ENCODE results near the gene PIP5K1C.
A peak's percentile ranks its signal among the peaks of the same experiment; 100 is the strongest.

Gene PIP5K1C

DNA sequence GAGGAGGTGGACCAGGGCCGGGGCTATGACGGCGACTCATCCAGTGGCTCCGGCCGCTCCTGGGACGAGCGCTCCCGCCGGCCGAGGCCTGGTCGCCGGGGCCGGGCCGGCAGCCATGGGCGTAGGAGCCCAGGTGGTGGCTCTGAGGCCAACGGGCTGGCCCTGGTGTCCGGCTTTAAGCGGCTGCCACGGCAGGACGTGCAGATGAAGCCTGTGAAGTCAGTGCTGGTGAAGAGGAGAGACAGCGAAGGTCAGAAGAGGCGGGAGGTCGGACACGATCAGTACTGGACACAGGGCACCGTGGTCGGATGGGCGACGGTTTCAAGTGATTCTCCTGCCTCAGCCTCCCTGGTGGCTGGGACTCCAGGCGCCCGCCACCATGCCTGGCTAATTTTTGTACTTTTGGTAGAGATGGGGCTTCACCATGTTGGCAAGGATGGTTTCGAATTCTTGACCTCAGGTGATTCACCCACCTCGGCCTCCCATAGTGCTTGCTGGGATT lies 30.2 kb upstream of the PIP5K1C start:
- Mint-ChIP-seq H3K27me3 (no peaks in the 10 kb centered on the region), H3K4me1 (ENCODE audit: low read depth) (no peaks in the 10 kb centered on the region), H3K27ac (no peak overlapping the region), H3K4me3 (no peak overlapping the region), H3K36me3 (no peaks in the 10 kb centered on the region), H3K9me3 (ENCODE audit: low read depth) (no peaks in the 10 kb centered on the region)

DNA sequence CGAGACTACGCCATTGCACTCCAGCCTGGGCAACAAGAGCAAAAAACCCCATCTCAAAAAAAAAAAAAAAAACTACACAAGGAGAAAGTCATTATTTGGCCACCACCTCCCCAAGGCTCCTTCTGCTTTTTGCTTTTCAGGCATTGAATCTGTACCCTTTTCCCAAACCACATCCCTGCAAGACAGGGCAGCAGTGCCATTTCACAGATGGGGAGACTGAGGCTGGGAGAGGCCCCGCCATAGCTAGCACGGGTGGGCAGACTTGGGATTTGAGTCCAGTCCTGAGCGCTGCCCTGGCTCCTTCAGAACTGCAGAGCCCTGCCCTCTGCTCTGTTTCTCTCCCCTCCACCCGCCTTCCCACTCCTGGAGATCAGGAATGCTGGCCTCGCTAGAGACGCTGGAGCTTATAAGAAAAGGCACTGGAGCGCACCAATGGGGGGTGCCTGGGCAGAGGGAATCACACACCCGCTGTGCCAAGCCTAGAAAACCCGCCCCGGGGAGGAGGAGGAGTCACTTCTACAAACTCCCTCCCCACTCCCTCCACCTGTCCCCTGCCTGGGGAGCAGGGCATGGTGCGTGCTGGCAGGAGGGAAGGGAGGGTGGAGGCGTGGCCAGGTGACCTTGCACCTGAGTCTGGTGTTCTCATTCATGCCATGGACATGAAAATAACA lies 25.5 kb upstream of the PIP5K1C start:
- Mint-ChIP-seq H3K4me3 (no peak overlapping the region), H3K4me1 (ENCODE audit: low read depth) (peaks cover 8% of the 10 kb centered on the region), H3K36me3 (no peaks in the 10 kb centered on the region), H3K9me3 (ENCODE audit: low read depth) (no peaks in the 10 kb centered on the region), H3K27me3 (no peaks in the 10 kb centered on the region), H3K27ac (no peak overlapping the region)

DNA sequence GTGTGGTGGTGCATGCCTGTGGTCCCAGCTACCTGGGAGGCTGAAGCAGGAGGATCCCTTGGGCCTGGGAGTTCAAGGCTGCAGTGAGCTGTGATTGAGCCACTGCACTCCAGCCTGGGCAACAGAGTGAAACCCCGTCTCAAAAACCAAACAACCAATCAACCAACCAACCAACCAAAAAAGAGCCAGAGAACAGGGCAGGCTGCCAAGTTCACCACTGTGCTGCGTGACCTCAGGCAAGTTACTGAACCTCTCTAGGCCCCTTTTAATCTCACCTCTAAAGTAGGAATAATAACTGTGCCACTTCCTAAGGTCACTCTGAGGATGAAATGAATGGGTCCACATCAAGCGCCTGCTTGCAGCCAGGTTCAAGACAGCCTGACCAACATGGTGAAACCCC lies 24.9 kb upstream of the PIP5K1C start:
- H3K27me3 Mint-ChIP-seq, result no peaks in the 10 kb centered on the region
- no peak overlapping the region for H3K27ac Mint-ChIP-seq
- peaks cover 8% of the 10 kb centered on the region for H3K4me1 Mint-ChIP-seq (ENCODE audit: low read depth)
- H3K36me3 Mint-ChIP-seq, result no peaks in the 10 kb centered on the region
- no peak overlapping the region for H3K4me3 Mint-ChIP-seq
- no peaks in the 10 kb centered on the region for H3K9me3 Mint-ChIP-seq (ENCODE audit: low read depth)

DNA sequence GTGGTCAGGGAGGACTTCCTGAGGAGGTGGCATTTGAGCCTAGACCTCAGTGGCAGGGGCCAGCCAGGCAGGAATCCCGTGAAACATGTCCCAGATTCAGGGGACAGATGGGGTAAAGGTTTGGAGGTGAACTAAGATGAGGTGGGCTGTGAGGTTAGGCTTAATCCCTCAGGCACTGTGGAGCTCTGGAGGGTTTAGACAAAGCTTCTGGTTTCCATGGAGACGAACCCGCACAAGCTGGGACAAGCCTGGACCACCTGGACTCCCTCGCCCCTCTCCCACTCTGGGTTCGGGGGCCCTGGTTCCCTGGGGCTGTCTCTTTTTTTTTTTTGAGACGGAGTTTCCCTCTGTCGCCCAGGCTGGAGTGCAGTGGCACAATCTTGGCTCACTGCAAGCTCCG lies 23.6 kb upstream of the PIP5K1C start:
- H3K9me3 Mint-ChIP-seq (ENCODE audit: low read depth), result no peaks in the 10 kb centered on the region
- H3K27me3 Mint-ChIP-seq, result no peaks in the 10 kb centered on the region
- H3K27ac Mint-ChIP-seq, result no peak overlapping the region
- no peaks in the 10 kb centered on the region for H3K36me3 Mint-ChIP-seq
- peaks cover 8% of the 10 kb centered on the region for H3K4me1 Mint-ChIP-seq (ENCODE audit: low read depth)
- no peak overlapping the region for H3K4me3 Mint-ChIP-seq

DNA sequence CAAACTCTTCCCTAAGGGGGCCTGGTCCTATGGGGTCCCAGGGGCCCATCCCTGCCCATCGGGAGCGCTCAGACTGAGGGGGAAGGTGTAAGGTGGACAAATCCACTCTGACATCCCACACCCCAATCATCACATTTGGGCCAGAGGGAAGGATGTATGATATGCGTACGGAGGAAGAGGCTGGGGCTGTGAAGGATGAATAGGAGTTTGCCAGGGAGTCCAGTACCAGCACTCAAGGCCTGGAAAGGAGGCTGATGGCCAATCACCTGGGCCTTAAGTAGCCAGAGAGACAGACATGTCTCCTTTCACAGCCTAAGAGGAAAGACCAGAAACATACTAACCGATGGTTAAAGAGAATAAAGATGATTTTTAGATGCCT lies 22.8 kb upstream of the PIP5K1C start:
- no peak overlapping the region for H3K27ac Mint-ChIP-seq
- peaks cover 8% of the 10 kb centered on the region for H3K4me1 Mint-ChIP-seq (ENCODE audit: low read depth)
- H3K36me3 Mint-ChIP-seq, result no peaks in the 10 kb centered on the region
- no peaks in the 10 kb centered on the region for H3K27me3 Mint-ChIP-seq
- H3K4me3 Mint-ChIP-seq, result no peak overlapping the region
- H3K9me3 Mint-ChIP-seq (ENCODE audit: low read depth), result no peaks in the 10 kb centered on the region

DNA sequence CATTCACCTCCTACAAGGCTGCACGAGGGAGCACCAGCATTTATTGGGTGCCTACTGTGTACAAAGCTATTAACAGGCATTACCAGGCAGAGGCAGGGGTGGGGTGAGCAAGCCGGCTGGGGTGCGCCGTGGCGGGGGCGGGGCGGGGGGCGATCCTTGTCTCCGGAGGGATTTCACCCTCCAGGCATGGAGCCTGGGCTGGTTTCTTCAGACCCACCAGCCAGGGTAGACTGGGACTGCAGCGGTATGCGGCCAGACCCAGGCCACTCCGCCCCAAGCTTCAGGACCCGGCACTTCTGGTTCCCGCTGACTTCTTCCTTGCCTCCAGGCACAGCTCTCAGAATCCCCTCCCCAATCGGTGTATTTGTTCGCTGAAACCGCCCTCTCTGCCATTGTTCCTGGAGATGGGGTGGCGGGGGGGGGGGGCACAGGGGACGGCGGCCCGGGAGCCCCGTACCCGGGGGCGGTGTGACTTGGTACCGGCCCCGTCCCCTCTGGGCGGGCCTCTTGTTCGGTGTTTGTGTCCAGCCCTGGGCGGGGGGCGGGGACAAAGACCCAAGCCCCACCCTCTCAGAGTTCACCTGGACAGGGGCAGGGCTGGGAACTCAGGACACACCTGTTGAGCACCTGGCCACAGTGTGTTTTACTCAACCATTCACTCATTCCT lies 22.3 kb upstream of the PIP5K1C start:
- H3K9me3 Mint-ChIP-seq (ENCODE audit: low read depth), result no peaks in the 10 kb centered on the region
- no peak overlapping the region for H3K27ac Mint-ChIP-seq
- peaks cover 8% of the 10 kb centered on the region for H3K4me1 Mint-ChIP-seq (ENCODE audit: low read depth)
- H3K27me3 Mint-ChIP-seq, result no peaks in the 10 kb centered on the region
- H3K36me3 Mint-ChIP-seq, result no peaks in the 10 kb centered on the region
- peak overlapping the region; percentile 78 for H3K4me3 Mint-ChIP-seq

DNA sequence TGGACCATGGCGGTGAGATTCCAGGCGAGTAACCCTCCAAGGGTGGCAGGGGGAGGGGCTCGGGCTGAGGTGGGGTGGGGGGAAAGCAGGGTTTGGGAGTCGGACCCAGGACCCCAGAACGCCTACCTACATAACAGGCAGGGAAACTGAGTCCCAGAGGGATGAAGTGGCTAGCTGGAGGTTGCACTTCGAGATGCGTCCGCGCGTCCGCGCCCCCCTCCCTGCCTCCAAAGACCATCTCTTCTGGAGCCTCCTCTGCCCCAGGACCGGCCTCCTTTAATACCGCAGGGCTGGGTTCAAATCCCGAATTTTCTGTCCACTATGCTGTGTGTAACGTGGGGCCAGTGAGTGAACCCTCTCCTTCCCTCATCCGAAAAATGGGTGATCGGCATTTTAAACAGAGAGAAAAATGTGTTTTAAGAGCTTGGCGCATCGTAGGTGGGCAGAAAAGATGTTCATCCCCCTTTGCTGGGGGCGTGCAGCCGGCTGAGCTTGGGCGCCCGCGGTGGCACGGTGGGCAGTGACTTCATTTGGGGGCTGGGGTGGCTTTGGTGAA lies 21.7 kb upstream of the PIP5K1C start:
- no peak overlapping the region for H3K27ac Mint-ChIP-seq
- H3K9me3 Mint-ChIP-seq (ENCODE audit: low read depth), result no peaks in the 10 kb centered on the region
- peak overlapping the region; percentile 78 for H3K4me3 Mint-ChIP-seq
- H3K27me3 Mint-ChIP-seq, result no peaks in the 10 kb centered on the region
- H3K36me3 Mint-ChIP-seq, result no peaks in the 10 kb centered on the region
- peaks cover 8% of the 10 kb centered on the region for H3K4me1 Mint-ChIP-seq (ENCODE audit: low read depth)

DNA sequence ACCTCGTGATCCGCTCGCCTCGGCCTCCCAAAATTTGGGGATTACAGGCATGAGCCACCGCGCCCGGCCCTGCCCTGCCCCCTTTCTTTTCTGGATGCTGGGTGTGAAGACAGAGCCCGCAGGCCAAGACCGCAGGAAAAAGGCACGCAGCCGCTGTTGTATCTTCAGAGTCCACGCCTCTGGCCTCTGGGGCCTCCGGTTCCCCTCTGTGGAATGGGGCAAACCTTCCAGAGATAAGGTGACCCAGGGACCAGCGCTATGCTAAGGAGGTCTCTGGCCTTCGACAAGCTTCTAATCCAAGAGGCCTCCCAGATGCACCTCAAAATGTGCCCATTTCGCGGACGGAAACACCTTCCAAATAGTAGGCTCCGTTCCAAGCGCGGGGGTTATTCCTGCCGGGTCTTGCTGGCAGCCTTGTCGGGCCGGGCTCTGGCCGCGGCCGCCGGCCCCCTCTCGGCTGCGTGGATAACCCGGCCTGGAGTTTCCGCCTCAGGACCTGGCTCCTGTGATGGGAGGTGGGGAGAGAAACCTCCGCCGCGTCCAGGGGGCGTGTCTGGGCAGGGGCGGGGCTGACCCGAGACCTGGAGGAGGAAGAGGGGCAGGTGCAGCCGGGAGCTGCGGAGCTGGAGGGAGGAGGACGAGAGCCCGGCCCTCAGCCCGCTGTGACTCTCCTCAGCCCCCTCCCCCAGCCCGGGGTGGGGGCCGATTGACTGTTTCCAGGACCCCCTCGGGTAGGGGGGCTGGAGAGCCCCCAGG lies 21.0 kb upstream of the PIP5K1C start:
- peak overlapping the region; percentile 68 for H3K4me3 Mint-ChIP-seq
- H3K9me3 Mint-ChIP-seq (ENCODE audit: low read depth), result no peaks in the 10 kb centered on the region
- H3K36me3 Mint-ChIP-seq, result no peaks in the 10 kb centered on the region
- no peaks in the 10 kb centered on the region for H3K27me3 Mint-ChIP-seq
- no peak overlapping the region for H3K27ac Mint-ChIP-seq
- peaks cover 8% of the 10 kb centered on the region for H3K4me1 Mint-ChIP-seq (ENCODE audit: low read depth)

DNA sequence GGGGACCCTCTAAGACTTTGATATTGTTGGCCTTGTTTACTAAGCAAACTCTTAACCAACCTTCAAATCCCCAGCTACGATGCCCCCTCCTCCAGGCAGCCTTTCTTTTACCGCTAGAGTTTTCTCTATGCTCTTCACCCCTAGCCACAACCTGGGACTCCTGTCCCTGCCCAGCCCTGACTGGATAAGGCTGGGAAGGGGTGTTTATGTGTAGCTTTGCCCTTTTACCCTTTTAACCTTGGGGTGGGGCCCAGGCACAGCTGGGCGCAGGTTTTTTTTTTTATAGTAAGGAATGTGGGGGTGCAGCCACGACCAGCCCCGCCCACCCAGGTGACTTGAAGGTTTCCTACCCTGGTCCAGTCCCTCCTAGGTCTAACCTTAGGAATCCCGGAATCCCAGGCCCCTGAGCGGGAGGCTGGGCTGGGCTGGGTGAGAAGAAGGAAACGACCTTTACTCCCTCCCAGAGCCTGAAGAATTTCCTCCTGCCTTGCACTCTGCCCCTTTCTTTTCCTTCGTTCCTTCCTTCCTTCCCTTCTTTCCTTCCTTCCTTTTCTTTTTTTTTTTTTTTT lies 20.2 kb upstream of the PIP5K1C start:
- Mint-ChIP-seq H3K9me3 (ENCODE audit: low read depth) (no peaks in the 10 kb centered on the region), H3K27me3 (no peaks in the 10 kb centered on the region), H3K36me3 (no peaks in the 10 kb centered on the region), H3K4me1 (ENCODE audit: low read depth) (peaks cover 8% of the 10 kb centered on the region), H3K4me3 (no peak overlapping the region), H3K27ac (no peak overlapping the region)

DNA sequence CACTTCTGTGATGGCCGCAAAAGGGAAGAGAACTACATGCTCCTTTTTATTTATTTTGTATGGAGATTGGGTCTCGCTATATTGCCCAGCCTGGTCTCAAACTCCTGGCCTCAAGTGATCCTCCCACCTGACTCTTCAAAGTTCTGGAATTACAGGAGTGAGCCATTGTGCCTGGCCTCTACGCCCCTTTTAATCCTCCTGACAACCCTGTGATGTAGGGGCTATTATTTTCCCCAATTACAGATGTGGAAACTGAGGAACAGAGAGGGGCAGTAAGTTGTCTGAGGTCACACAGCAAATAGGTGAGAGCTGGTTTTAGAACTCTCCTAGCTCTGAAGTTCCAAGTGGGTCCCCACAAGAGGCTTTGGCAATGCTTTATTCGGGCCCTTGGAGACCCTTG lies 19.6 kb upstream of the PIP5K1C start:
- no peaks in the 10 kb centered on the region for H3K27me3 Mint-ChIP-seq
- H3K4me3 Mint-ChIP-seq, result no peak overlapping the region
- no peak overlapping the region for H3K27ac Mint-ChIP-seq
- peaks cover 8% of the 10 kb centered on the region for H3K4me1 Mint-ChIP-seq (ENCODE audit: low read depth)
- H3K36me3 Mint-ChIP-seq, result no peaks in the 10 kb centered on the region
- H3K9me3 Mint-ChIP-seq (ENCODE audit: low read depth), result no peaks in the 10 kb centered on the region

DNA sequence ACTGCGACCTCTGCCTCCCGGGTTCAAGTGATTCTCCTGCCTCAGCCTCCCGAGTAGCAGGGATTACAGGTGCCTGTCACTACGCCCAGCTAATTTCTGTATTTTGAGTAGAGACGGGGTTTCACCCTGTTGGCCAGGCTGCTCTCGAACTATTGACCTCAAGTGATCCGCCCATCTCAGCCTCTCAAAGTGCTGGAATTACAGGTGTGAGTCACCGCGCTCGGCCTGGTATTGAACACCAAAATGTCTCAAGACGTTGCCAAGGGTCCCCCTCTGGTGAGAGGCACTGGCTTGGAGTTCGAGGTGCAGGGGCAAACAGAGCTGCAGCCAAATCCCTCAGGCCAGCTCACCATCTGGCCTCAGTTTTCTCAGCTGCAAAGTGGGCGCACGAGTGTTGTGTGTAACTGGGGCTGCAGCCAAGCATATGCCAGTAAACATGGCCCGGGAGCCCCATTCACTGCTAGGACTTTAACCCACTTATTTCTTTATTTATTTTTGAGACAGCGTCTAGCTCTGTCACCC lies 15.9 kb upstream of the PIP5K1C start:
- H3K36me3 Mint-ChIP-seq, result no peaks in the 10 kb centered on the region
- no peaks in the 10 kb centered on the region for H3K9me3 Mint-ChIP-seq (ENCODE audit: low read depth)
- no peaks in the 10 kb centered on the region for H3K27me3 Mint-ChIP-seq
- no peak overlapping the region for H3K27ac Mint-ChIP-seq
- peaks cover 7% of the 10 kb centered on the region for H3K4me1 Mint-ChIP-seq (ENCODE audit: low read depth)
- no peak overlapping the region for H3K4me3 Mint-ChIP-seq

DNA sequence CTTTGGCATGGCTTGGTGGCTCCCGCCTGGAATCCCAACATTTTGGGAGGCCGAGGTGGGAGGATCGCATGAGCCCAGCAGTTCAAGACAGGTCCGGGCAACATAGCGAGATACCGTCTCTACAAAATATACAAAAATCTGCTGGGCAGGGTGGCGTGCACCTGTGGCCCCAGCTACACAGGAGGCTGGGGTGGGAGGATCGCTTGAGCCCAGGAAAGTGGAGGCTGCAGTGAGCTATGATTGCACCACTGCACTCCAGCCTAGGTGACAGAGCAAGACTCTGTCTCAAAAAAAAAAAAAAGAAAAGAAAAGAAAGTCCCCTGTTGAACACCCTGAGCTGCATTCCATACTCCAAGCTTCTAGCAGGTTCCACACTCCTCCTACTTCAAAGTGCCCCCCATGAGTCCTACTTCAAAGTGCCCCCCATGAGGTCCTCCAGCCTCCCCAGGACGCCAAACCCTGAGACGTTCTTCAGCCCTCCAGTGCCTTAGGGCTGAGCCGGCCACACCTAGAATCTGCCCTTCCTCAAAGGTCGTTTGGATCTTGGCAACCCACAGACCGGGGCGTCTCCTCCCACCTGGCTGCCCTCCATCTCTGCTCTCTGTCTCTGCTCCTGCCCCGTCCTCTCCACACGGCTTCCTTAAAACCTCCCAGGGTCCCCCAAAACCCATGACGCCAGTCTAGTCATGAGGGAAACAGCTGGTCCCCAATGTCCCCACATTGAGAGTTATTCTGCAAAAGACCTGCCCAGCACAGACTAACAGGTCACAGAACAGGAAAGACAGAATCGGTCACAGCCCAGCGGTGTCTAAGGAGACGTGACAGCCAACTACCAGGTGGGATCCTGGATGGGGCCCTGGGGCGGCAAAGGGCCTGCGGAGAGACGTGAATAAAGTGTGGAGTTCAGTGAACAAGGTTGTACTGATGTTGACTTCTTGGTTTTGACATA lies 12.7 kb upstream of the PIP5K1C start:
- no peaks in the 10 kb centered on the region for H3K9me3 Mint-ChIP-seq (ENCODE audit: low read depth)
- H3K4me3 Mint-ChIP-seq, result no peak overlapping the region
- no peak overlapping the region for H3K27ac Mint-ChIP-seq
- peaks cover 5% of the 10 kb centered on the region for H3K4me1 Mint-ChIP-seq (ENCODE audit: low read depth)
- H3K36me3 Mint-ChIP-seq, result no peaks in the 10 kb centered on the region
- H3K27me3 Mint-ChIP-seq, result no peaks in the 10 kb centered on the region

DNA sequence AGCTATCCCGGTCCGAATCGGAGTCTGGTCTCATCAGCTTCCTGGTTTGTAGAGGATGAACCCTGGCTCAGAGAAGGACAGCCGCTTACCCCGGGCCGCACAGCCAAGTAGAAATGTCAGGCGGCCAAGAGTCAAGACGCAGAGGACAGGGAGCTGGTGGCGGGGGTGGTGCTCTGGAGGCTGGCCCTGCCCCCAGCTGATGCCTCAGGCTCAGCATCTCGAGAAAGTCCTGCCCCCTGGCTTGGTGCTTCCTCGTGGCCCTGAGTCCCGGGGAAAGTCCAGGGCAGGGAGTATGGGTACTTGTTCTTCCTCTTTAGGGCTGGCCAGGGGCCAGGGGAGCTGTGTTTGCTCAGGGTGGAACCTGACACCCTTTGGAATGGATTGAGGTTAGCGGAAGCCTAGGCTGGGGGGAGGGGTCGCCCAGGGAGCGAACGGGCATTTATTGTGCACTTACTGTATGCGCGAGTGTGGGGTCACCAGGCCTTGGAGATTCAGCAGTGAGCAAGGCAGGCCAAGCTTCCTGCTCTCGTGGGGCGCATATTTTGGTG lies 10.1 kb upstream of the PIP5K1C start:
- H3K4me1 Mint-ChIP-seq (ENCODE audit: low read depth), result peaks cover 5% of the 10 kb centered on the region
- H3K27ac Mint-ChIP-seq, result no peak overlapping the region
- no peaks in the 10 kb centered on the region for H3K36me3 Mint-ChIP-seq
- H3K4me3 Mint-ChIP-seq, result no peak overlapping the region
- H3K9me3 Mint-ChIP-seq (ENCODE audit: low read depth), result no peaks in the 10 kb centered on the region
- no peaks in the 10 kb centered on the region for H3K27me3 Mint-ChIP-seq
